ENCODE data around the gene PTK7.

DNA sequence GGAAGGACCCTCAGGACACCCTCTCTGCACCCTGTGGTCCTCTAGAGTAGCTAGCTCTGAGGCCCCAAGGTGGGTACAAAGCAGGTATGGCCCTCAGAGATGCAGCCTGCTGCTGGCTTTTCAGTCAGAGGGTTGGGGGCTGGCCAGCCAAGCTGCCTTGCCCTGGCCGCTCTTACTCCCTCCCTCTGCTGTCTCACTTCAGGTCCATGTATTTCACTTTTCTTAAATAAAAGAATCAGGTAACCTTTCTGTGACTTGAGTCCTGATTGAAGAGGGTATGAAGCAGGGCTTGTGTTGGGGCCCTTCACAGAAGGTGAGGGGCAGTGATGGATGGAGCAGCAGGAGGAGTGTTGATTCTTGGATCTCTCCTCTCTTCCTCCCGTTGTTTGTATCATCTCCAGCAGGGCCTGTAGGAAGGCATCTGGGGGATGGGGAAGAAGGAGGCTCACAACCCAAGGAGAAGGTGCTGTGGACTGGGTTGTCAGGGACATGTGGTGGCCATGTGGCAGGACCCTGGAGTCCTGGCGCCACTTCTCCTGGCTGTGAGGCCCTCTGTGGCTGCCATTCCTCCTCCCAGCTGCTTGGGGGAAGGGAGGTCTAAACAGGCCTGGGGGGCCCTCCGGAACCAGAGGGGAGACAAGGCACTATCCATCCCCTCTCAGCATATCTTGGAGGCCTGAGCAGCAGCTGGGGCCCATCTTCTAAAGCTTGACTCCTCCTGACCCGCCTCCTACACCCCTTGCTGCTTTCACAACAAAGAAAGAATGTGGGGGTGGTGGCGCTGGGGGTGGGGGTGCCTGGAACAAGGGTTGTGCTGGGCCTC is 1.1 kb upstream of the PTK7 start:
- TF ChIP-seq, protein P1, sequence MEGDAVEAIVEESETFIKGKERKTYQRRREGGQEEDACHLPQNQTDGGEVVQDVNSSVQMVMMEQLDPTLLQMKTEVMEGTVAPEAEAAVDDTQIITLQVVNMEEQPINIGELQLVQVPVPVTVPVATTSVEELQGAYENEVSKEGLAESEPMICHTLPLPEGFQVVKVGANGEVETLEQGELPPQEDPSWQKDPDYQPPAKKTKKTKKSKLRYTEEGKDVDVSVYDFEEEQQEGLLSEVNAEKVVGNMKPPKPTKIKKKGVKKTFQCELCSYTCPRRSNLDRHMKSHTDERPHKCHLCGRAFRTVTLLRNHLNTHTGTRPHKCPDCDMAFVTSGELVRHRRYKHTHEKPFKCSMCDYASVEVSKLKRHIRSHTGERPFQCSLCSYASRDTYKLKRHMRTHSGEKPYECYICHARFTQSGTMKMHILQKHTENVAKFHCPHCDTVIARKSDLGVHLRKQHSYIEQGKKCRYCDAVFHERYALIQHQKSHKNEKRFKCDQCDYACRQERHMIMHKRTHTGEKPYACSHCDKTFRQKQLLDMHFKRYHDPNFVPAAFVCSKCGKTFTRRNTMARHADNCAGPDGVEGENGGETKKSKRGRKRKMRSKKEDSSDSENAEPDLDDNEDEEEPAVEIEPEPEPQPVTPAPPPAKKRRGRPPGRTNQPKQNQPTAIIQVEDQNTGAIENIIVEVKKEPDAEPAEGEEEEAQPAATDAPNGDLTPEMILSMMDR (conservative IDR thresholded peaks at IDR 0.05; ENCODE audit: low read length) = no peak
- no peak for TF ChIP-seq EZH2phosphoT487 (IDR thresholded peaks at IDR 0.05; ENCODE audit: borderline replicate concordance)
